ENCODE measurements around the gene FBXL7.

The FBXL7 gene

GRCh38 chr5:15728811-15729210 lies 228.8 kb downstream of the FBXL7 start:
- no peak for TF ChIP-seq CTCF (IDR thresholded peaks at IDR 0.05; ENCODE audit: control extremely low read depth, extremely low read depth, low read depth, missing control alignments)
- POLR2A ChIA-PET = no interaction called here
- DNase-seq (ENCODE audit: extremely low spot score) = no peak
- CTCF ChIA-PET = no interaction called here

DNA sequence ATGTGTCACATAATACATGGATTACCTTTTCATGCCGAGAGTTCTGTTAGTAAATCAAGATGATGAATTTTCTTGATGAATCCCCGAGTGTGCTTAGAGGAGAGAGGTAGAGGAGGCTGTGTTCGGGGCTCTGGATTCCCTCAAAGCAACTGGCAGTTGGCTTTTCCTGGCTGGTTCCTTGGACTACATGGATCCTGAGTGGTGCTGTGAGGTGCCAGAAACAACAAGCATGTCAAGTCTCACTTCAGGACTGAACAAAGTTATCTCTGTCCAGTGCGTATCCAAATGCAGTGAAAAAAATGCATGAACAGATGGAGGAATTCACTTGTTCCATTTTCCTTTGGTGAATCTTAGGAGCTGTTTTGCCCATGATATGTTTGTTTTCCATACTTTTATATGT lies 231.7 kb downstream of the FBXL7 start:
- no peak for TF ChIP-seq CTCF (IDR thresholded peaks at IDR 0.05; ENCODE audit: control extremely low read depth, extremely low read depth, low read depth, missing control alignments)
- POLR2A ChIA-PET = no interaction called here
- no peak for DNase-seq (ENCODE audit: extremely low spot score)
- CTCF ChIA-PET = interaction anchor here (1.3 kb wide), 1 partner anchor 21 kb away, joined by 3 read pairs; no protein-coding TSS in a partner anchor

GRCh38 chr5:15734058-15734457 lies 234.1 kb downstream of the FBXL7 start:
- DNase-seq (ENCODE audit: extremely low spot score) = no peak
- TF ChIP-seq CTCF (IDR thresholded peaks at IDR 0.05; ENCODE audit: control extremely low read depth, extremely low read depth, low read depth, missing control alignments) = no peak
- POLR2A ChIA-PET = no interaction called here
- CTCF ChIA-PET = interaction anchor here (1.2 kb wide), 1 partner anchor 8 kb away, joined by 3 read pairs; no protein-coding TSS in a partner anchor

DNA sequence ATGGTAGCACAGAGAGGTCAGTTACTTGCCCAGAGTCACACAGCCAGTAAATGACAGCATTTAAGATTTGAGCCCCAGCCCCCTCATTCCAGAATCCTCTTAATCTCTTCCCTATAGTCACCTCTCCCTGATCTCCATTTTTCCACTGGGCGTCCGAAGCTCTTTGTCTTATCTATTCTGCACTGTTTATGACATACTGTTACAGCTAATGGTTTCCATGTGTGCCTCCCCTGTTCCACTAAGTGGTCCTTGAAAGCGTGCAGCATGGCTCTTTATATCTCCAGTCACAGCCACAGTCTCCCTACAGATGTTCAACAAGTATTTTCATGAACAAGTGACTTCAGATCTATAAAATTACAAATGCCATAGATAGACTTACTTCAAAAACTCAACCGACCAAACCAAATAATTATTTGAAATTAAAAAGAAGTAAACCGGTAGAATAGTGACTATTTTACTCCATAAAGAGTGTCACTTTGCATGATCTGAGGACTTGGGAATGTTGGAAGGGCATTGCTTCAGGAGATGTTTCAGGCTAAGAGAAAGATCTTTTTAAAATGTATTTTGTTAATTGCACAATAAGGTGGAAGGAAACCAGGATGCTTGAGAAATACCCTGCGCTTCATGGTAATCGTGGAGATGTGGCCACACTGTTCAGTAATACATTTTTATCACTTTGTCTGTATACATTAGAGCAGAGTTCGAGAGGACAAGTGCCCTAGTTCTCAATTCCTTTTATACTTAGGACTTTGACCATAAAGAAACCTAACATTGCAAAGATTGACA lies 237.2 kb downstream of the FBXL7 start:
- ChIA-PET CTCF (interaction anchor here (1.0 kb wide), 1 partner anchor 12 kb away, joined by 3 read pairs; no protein-coding TSS in a partner anchor), POLR2A (no interaction called here)

GRCh38 chr5:15737871-15738664 lies 238.1 kb downstream of the FBXL7 start:
- CTCF ChIA-PET = no interaction called here
- no peak for TF ChIP-seq CTCF (IDR thresholded peaks at IDR 0.05; ENCODE audit: control extremely low read depth, extremely low read depth, low read depth, missing control alignments)
- POLR2A ChIA-PET = no interaction called here
- DNase-seq (ENCODE audit: extremely low spot score) = no peak

More for the DNA sequence above, 237.2 kb downstream of the FBXL7 start:
- DNase-seq (ENCODE audit: extremely low spot score) = no peak
- no peak for TF ChIP-seq CTCF (IDR thresholded peaks at IDR 0.05; ENCODE audit: control extremely low read depth, extremely low read depth, low read depth, missing control alignments)

DNA sequence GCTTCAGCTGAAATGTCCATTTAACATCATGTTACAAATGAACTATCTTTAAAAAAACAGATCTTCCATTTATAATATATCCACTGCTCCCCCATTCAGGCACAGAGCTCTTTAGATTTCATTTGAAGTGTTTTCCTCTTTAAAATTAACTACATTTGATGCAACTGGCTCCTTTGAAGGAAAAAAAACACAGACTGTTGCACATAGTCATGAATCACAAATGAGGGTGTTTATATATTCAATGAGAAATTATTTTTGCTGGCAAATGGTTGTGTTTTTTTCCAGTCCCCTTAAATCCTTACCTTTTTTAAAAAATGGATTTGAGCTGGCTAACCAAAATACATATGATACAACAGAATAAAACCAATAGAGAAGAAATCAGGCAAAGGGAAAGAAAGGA lies 240.4 kb downstream of the FBXL7 start:
- TF ChIP-seq CTCF (IDR thresholded peaks at IDR 0.05; ENCODE audit: control extremely low read depth, extremely low read depth, low read depth, missing control alignments) = no peak
- ChIA-PET CTCF (no interaction called here), POLR2A (no interaction called here)
- no peak for DNase-seq (ENCODE audit: extremely low spot score)
